ENCODE results near the gene PROSER3.

Gene PROSER3

DNA sequence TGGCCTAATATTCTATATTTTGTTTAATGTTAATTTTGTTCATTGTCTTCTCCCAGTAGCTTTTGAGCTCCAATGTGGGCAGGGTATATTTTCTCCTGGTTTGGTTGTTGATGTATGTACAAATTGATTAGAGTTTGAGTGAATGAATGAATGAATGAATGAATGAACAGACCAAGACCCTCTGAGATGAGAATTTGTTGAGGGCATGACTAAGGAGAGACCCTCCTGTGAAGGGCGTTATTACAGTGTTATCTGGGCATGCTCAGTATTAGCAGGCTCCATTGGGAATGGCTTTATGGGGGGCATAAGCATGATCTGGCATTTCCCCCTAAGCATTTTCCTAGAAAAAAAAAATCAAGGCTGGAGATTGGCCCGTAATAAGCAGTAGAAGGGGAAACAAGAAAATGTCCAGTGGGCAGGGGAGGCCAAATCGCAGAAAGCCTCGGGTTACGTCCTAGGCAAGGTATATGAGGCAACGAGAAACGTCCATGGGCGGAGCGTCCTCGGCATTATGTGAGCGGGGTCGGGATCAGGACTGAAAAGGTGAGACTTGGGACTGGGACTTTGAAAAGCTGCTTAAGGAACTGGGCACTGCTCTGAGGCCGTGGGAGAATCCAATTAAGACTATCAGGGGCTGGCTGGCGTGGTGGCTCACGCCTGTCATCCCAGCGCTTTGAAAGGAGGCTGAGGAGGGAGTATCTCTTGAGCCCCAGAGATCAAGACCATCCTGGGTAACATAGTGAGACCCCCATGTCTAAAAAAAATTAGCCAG is 16.5 kb downstream of the PROSER3 start:
- H3K27ac ChIP-seq = peak overlapping the region; percentile 61
- TF ChIP-seq, protein P1, sequence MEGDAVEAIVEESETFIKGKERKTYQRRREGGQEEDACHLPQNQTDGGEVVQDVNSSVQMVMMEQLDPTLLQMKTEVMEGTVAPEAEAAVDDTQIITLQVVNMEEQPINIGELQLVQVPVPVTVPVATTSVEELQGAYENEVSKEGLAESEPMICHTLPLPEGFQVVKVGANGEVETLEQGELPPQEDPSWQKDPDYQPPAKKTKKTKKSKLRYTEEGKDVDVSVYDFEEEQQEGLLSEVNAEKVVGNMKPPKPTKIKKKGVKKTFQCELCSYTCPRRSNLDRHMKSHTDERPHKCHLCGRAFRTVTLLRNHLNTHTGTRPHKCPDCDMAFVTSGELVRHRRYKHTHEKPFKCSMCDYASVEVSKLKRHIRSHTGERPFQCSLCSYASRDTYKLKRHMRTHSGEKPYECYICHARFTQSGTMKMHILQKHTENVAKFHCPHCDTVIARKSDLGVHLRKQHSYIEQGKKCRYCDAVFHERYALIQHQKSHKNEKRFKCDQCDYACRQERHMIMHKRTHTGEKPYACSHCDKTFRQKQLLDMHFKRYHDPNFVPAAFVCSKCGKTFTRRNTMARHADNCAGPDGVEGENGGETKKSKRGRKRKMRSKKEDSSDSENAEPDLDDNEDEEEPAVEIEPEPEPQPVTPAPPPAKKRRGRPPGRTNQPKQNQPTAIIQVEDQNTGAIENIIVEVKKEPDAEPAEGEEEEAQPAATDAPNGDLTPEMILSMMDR (IDR thresholded peaks at IDR 0.05) = no peak
- TF ChIP-seq ZFX (IDR thresholded peaks at IDR 0.05; ENCODE audit: borderline replicate concordance) = no peak

DNA sequence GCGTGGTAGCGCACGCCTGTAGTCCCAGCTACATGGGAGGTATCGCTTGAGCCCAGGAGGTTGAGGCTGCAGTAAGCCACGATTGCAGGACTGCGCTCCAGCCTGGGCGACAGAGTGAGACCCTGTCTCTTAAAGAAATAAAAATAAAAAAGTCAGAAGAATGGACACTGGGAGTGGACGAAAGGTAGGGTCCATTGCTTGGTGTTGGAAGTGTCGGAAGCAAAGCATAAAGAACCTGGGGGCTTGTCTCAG is 17.0 kb downstream of the PROSER3 start:
- TF ChIP-seq, protein P1 (IDR thresholded peaks at IDR 0.05) = no peak
- TF ChIP-seq ZFX (IDR thresholded peaks at IDR 0.05; ENCODE audit: borderline replicate concordance) = no peak
- peak overlapping the region; percentile 61 for H3K27ac ChIP-seq

DNA sequence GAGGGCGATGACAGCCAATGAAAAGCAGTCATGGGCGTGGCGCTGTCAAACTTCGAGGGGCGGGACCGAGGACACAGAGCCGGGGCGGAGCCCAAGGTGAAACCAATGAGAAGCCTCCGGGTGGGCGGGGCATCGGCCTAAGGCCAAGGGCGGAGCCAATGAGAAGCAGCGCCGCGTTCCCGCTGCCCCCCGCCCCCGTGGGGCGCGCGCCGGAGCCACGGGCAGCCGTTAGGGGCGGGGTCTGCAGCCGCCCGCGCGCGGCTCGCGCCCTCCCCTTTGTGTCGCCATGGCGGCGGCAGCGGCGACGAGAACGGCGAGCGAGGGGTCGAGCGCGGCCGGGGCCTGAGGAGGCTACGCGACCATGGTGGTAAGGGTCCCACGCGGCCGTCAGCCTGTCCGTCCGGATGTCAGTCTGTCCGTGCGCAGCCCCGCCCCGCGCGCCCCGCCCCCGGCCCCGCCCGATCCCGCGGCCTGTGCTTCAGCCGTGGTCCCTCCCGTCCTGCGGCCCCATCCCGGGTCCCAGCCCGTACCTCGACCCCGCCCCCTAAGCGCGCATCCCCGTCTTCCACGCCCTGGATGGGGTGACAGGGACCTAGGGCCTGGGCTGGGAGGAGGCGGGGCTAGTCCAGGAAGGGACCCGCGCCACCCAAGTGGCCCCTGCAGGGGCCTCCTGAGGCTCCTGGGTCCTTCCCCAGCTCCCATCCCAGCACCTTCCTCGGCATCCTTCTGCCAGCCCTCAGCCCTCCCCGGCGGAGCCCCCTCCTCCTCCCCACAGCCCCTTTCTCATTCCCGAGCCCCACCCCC is 17.5 kb downstream of the PROSER3 start, which contains the start of gene ARHGAP33:
Gene ARHGAP33 (plus strand): TSS at position 267 of the 804 bp plus-strand sequence. CDS start 95 bp downstream, at position 362.
- H3K27ac ChIP-seq = peak within 1 kb of the TSS; percentile 61
- TF ChIP-seq ZFX (IDR thresholded peaks at IDR 0.05; ENCODE audit: borderline replicate concordance) = no peak
- TF ChIP-seq, protein P1 (IDR thresholded peaks at IDR 0.05) = no peak

DNA sequence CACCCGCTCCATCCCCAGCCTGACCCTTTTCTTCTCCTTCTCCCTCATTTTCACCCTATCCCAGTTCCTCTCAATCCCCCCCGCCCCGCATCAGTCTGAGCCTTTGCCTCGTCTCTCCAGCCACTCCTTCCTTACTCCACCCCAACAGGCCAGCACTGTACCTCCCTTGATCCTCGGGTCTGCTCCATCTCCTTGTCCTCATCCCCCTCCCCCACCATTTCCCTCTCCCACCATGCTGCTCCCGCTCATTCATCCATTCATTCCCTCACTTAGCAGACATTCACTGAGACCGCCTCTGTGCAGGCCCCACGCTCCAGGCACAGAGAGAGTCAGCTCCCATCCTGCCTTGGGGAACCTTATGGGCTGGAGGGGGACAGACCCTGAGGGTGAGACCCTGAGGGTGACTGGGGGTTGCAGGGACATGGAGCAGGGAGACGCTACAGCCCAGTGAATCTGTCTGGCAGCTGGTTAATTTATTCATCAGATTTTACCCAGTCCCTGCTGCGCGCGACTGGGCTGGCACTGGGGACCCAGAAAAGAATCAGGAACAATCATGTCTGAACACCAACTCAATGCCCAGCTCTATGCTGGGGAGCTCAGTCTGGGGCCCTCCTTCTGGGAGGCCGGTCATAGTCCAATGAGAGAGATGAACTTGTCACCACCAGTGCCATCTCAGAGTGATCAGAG is 18.3 kb downstream of the PROSER3 start:
- no peak for TF ChIP-seq ZFX (IDR thresholded peaks at IDR 0.05; ENCODE audit: borderline replicate concordance)
- TF ChIP-seq, protein P1 (IDR thresholded peaks at IDR 0.05) = no peak
- H3K27ac ChIP-seq = peak overlapping the region; percentile 61

DNA sequence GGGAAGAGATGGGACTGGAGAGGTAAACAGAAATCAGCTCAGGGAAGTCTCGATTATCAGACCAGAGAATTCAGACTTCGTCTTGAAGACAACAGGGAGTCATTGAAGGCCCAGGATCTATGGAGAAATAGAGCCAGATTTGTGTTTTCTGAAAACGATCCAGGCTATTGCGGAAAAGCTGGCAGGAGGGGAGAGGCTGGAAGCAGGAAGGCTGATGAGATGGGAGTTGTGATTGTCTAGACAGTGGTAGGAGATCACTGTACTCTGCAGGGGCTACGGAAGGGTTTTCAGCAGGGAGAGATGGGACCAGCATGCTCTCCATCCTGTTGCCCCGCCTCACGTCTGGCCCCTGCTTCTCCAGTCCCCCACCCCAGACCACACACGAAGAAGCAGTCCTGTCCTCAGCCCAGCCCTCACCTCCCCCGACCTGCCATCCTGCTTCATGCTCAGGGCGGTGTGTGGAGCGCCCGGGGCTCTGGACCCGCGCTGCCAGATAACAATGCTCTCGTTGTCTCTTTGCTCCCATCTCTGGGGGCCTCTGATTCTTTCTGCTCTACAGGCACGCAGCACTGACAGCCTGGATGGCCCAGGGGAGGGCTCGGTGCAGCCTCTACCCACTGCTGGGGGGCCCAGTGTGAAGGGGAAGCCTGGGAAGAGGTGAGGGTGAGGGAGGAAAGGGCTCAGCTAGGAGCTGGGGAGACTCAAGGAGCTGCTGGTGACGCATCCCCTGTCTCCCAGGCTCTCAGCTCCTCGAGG is 19.3 kb downstream of the PROSER3 start:
- H3K27ac ChIP-seq = peak overlapping the region; percentile 61; the same call in 1 of the 2 replicates
- TF ChIP-seq, protein P1 (IDR thresholded peaks at IDR 0.05) = no peak
- TF ChIP-seq ZFX (IDR thresholded peaks at IDR 0.05; ENCODE audit: borderline replicate concordance) = no peak

DNA sequence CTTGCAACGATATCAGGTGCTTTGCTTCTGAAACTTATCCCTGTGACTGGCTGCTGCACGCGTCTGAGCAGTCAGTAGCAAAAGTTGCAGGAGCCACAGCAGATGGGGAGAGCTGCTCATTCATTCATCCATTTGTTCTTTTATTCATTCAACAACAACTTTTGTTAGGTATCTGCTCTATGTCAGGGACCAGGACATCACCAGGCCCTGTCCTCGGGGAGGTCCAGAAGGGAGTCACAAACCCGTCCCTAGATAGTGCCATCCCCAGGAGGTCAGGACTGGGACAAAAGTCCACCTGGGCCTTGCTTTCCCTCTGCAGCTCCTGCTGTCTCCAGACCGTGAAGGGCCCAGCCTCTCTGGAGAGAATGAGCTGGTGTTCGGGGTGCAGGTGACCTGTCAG is 20.0 kb downstream of the PROSER3 start:
- no peak overlapping the region for H3K27ac ChIP-seq
- TF ChIP-seq, protein P1 (IDR thresholded peaks at IDR 0.05) = no peak
- TF ChIP-seq ZFX (IDR thresholded peaks at IDR 0.05; ENCODE audit: borderline replicate concordance) = no peak
